Sigmoid colon (tissue), 4 donors: ENCODE results near the gene CTRB2.

Source experiments
- CTCF ChIP-seq, 4 experiments: fragments of 450-650 bp in 3 of 4; fragments of 200-600 bp in 1 of 4; IDR thresholded peaks; one replicate each; pipeline ENCODE4 v1.5.1; 2016 to 2019; ENCODE audit warnings: antibody characterized with exemption in 4 of 4, mild to moderate bottlenecking in 3 of 4, moderate library complexity in 2 of 4
- EP300 ChIP-seq, 4 donors: sonication (generic); formaldehyde crosslinking; IDR thresholded peaks; one replicate each; pipeline ENCODE4 v1.6.1; 2017; ENCODE audit warnings: antibody characterized with exemption in 4 of 4
- POLR2A ChIP-seq, 2 donors: fragments of 450-650 bp; IDR thresholded peaks; one replicate each; pipeline ENCODE4 v1.6.1; 2016; ENCODE audit warnings: antibody characterized with exemption in 2 of 2, mild to moderate bottlenecking in 2 of 2, moderate library complexity in 2 of 2

GRCh38 chr16:75230471-75231110 lies 23.6 kb upstream of the CTRB2 start:
- TF ChIP-seq CTCF (IDR thresholded peaks at IDR 0.05) (no peak), POLR2A (IDR thresholded peaks at IDR 0.05) (no peak), EP300 (IDR thresholded peaks at IDR 0.05) (no peak)
